GM18858 (cell line): ENCODE results near the gene RLN3.

ENCODE experiments used
- ATAC-seq: cut with Tn5 transposase; IDR thresholded peaks from one replicate; pipeline ENCODE4 v1.9.1; 2021; ENCODE audit not compliant: unreplicated experiment

Gene RLN3

GRCh38 chr19:14073925-14074838 lies 46.2 kb downstream of the RLN3 start:
- ATAC-seq, result no peak

DNA sequence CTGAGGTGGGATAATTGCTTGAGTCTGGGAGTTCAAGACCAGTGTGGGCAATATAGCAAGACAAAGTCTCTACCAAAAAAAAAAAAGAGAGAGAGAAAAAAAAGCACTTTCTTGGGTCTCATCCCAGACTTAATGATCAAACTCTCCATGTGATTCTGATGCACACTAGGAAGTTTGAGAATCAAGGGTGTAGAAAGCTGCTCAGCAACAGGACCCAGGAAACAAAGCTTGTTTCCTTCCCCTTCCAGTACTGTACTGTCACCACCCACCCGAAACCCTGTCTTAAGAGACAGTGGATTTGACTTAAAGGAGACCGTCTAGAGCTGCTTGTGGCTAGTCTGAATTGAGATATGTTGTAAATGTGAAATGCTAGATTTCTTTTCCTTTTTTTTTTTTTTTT lies 50.5 kb downstream of the RLN3 start:
- ATAC-seq, result no peak
